Suppressor macrophage treated with lipopolysaccharide for 1 hour (primary cell): ENCODE data around the gene CALY.
A peak's percentile ranks its signal among the peaks of the same experiment; 100 is the strongest.
"Not testable (repeated sequence)": the region's sequence is repeated elsewhere in the genome, so short reads cannot be mapped to it uniquely, and the experiment has no call there.

Experiments
- DNase-seq, 3 donors: peaks; one replicate each; pipeline ENCODE4 v3.0.0-alpha.2; 2020 to 2022

CALY gene, protein sequence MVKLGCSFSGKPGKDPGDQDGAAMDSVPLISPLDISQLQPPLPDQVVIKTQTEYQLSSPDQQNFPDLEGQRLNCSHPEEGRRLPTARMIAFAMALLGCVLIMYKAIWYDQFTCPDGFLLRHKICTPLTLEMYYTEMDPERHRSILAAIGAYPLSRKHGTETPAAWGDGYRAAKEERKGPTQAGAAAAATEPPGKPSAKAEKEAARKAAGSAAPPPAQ

DNA sequence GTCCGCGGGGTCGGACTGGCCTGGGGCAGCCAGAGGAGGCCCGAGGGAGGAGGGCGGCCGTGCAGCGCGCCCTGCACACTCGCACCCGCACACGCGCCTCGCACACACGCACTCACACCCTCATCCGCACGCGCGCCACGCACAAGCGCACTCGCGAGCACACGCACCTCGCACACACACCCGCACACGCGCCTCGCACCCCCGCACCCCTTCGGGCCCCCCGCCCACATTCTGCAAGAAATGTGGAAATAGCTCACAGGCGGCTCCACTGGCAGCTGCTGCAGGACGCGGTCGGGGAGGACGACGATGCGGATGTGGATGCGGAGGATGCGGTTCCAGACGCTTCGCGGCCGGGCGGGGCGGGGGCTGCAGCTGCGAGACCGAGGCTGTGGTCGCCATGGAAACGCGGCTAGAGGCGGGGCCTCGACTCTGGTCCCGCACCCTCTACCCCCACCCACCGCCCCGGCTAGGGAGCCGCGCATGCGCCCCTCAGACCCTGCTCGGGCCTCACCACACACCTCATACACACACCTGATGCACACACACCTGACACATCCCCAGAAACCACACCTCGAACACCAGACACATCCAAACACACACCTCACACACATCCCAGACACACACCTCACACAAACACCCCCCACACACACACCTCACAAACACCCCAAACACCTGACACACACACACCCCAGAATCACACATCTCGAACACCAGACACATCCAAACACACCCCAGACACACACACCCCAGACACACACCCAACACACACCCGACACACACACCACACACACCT is at the start of gene CALY:
Gene CALY, minus strand, starts transcription at position 320 of the 793 bp plus-strand sequence. CDS start 7,907 bp downstream, outside the sequence.
- peak in 2 of 3 donors; percentile 20 to 33 for DNase-seq

DNA sequence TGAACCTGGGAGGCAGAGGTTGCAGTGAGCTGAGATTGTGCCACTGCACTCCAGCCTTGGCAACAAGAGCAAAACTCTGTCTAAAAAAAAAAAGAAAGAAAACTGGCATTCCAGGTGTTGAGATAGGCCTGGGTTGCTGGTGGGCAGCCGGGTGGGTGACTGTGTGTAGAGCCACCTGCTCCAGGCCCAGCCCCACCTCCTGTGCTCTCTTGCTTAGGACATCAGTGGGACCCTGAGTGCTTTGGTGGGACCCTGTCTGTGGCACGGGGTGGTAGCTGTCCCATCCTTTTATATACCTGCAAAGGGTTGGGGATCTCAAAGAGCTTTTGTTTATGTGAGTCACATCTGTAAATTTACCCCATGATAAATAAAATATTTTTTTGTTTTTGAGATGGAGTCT is 48.5 kb upstream of the CALY start:
- no peak for DNase-seq

DNA sequence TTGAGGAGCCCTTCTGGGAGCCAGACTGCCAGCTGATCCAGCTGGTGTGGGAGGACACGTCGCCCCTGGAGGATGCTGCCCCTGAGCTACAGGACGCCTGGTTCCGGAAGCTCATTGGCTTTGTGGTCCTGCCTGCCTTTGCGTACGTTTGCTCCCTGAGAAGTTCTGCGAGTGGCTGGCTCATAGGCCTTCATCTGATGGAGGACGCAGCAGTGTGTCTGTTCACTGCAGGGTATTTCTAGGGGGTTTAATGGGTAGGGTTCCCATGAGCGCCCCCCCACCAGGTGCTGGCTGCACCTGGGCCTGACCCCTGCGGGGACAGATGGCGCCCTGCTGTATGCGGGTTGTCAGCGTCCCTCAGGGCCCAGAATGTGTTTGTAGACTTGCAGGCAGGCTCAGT is 47.4 kb upstream of the CALY start:
- DNase-seq: no peak

DNA sequence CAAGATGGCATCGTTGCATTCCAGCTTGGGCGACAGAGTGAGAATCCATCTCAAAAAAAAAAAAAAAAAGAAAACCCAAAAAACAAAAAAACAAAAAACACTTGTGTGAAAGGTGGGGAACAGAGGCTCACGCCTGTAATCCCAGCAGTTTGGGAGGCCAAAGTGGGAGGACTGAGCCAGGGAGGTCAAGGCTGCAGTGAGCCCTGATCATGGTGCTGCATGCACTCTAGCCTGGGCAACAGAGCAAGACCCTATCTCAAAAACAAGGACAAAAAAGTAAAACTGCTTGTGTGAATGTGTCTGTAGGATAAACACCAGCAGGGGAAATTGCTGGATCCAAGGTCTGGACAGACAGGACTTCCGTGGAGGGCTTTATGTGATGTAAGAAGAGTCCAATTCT is 46.9 kb upstream of the CALY start:
- no peak for DNase-seq

DNA sequence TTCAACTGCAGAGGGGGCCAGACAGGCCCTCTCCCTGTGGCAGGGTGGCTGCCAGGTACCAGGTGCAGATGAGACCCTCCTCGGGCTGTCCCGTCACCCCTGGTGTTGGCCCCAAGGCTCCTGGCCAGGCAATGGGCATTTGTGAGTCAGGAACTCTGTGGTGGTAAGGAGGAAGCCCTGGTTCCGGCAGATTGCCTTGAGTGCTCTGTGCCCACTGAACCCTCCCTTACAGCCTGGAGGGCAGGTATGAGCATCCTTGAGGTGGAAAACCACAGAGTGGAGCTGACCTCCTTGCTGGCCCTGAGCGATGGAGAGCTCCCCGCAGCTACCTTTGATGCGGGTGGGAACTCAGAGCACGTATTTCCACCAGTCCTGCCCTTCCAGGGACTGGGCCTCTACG is 44.3 kb upstream of the CALY start:
- DNase-seq: no peak

DNA sequence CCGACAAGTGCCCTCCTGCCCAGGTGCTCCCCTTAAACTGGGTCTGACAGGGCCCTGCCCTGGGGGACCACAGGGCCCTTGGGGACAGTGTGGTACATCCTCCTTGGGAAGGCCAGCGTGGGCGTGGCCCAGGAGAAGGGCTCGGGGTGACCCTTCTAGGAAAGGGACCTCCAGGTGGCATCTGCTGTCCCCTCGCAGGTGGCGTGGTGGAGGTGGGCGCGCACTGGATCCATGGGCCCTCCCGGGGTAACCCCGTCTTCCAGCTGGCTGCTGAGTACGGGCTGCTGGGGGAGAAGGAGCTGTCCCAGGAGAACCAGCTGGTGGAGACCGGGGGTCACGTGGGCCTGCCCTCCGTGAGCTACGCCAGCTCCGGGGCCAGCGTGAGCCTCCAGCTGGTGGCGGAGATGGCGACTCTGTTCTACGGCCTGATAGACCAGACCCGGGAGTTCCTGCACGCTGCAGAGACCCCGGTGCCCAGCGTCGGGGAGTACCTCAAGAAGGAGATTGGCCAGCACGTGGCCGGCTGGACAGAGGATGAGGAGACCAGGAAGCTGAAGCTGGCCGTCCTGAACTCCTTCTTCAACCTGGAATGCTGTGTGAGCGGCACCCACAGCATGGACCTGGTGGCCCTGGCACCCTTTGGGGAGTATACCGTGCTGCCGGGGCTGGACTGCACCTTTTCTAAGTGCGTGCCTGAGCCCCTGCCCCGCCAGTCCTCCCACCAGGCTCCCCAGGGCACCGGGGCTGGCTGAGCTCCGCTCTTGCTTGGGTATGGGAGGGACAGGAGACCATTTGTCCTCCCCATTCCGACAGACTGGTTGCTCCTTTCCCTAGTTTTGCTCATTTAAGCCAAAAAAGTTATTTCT is 43.3 kb upstream of the CALY start:
- peak in 1 of 3 donors; percentile 42 for DNase-seq

DNA sequence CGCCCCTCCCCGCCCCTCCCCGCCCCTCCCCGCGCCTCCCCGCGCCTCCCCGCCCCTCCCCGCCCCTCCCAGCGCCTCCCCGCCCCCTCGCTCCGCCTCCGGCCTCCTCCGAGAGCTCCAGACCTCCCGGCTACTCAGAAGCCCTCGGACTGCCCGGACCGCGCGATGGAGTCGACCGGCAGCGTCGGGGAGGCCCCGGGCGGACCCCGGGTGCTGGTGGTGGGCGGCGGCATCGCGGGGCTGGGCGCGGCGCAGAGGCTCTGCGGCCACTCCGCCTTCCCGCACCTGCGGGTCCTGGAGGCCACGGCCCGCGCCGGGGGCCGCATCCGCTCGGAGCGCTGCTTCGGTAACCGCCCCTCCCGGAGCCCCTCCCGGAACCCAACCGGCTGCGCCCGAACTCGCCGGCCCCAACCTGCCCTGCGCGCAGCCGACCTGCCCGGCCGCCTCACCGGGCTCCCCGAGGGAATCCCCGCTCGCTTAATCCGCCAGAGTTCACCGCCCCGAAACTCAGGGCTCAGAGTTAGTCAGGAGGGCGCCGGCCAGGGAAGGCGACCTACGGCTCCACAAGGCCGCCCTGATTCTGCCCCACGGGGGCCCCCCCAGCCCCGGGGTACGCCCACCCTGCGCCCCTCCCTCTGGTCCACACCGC is 42.6 kb upstream of the CALY start, which contains the start of gene PAOX:
Gene PAOX, plus strand, starts transcription at position 111 of the 649 bp plus-strand sequence. Its CDS starts 55 bp downstream, at position 166.
- peak; percentile 71 to 91 (median 78) for DNase-seq

DNA sequence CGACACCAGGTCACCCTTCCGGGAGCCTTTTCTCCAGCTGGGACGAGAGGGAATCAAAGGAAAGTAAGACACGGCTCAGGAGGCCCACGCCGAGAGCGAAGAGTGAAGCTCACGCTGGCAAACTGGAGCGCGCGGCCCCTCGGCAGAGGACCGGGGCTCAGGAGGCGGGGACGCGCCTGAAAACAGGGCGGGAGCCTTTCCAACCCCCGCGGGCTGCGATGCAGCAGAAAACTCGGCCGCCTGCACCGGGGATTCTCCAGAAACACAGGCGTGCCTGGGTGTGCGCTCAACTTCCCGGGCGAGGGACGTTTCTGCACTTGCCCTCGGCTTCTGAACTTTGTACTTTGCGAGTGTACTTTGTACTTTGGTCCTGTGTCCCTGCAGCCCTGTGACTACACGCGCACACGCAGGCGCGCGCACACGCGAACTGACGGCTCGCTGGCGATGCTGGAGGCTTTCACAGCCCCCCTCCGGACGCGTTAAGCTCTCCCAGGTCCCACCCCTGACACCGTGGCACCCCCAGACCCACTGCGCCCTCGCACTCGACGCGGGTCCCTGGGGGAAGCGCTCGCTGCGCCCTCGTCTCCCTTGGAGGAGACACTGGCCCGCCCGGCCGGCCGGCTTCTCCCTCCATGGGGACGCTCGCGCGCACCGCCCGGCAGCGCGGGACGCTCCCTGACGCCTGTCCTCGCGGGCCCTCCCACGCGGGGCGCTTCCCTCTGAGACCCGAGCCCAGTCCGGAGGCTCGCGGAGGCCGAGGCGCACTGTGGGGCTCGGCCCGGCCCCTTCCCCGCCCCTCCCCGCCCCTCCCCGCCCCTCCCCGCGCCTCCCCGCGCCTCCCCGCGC is 41.8 kb upstream of the CALY start:
- peak; percentile 87 to 96 (median 92) for DNase-seq

DNA sequence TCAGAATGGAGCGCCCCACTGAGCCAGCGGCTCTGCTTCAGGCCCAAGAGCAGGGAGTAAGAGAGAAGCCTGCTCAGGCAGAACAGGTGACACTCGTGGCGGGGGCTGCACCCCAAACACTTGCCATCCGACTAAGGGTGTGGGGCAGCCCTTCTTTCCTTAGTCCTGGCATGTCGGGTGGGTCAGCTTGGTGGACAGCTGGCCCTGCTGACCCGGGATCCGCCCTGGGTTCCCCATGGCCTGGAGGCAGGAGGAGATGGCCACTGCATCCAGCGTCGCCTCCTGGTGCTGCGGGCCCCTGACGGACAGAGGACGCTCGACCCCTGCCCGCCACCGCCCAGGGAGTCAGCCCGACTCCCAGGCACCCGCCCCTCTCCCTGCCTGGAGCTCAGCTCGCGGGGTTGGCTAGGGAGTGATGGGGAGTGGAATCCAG is 41.1 kb upstream of the CALY start:
- DNase-seq: no peak

DNA sequence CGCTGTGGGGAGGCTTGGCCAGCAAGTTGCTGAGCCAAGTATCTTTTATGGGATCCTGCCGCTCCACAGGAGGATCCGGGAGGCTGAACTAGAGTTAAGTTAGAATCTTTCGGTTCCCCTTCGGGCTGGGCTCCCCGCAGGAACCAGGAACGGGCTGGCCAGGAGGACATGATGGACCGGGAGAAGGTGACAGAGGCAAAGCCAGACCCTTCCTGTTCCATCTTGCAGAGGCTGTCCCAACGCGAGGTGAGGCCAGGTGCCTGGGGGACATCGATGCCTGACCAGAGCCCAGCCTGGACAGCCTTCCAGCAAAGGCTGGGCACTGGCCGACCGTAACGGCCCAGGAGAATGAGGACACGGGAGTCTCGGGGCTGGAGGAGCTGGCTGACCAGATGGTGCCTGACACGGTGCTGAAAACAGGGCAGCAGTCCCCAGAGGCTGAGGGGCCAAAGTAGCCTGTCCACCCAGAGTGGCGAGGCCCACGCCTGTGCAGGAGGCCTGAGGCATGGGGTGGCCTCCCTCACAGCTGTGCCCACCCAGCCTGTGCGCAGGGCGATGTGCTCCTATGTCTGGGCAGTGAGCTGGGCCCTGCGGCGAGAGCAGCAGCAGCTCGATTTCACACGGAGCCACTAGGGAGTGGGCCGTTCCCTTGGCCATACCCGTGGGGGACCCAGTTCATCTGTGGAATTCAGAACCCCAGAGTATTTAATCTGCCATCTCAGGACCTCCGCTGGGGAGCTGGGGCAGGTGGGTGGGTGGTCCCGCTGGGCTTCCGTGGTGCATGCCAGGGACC is 40.5 kb upstream of the CALY start:
- no peak for DNase-seq

DNA sequence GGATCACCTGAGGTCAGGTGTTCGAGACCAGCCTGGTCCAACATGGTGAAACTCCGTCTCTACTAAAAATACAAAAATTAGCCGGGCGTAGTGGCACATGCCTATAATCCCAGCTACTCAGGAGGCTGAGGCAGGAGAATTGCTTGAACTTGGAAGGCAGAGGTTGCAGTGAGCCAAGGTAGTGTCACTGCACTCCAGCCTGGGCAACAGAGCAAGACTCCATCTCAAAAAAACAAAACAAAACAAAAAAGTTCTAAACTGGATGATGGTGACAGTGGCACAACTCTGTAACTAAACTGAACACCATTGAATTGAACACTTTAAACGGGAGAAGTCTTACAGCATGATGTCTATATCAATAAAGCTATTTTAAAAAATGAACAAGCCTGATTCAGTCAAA is 39.5 kb upstream of the CALY start:
- not testable (repeated sequence) for DNase-seq

DNA sequence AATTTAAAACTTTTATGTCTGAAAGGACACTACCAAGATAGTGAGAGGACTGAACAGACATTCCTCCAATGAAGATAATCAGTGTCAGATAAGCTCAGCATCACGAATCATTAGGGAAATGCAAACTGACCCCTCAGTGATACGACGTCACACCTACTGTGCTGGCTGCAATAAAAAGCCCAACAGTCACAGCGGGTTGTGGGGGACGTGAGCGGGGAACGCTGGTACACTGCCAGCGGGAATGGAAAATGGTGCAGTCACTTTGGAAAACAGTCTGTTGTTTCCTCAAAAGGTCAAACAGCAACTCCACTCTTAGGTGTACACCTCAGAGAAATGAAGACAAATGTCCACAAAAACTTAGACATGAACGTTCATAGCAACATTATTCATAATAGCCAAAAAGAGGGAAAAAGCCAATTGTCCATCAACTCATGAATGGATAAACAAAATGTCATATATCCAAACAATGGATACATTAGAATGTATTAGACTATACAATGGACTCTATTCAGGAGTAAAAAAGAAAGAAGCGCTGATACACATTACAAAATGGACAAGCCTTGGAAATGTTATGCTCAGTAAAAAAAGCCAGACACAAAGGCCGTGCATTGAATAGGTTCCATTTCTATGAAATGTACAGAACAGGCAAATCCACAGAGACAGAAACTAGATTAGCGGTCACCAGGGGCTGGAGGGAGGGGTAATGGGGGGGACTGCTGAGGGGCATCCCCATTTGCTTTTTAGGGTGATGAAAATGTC is 38.8 kb upstream of the CALY start:
- DNase-seq: no peak

DNA sequence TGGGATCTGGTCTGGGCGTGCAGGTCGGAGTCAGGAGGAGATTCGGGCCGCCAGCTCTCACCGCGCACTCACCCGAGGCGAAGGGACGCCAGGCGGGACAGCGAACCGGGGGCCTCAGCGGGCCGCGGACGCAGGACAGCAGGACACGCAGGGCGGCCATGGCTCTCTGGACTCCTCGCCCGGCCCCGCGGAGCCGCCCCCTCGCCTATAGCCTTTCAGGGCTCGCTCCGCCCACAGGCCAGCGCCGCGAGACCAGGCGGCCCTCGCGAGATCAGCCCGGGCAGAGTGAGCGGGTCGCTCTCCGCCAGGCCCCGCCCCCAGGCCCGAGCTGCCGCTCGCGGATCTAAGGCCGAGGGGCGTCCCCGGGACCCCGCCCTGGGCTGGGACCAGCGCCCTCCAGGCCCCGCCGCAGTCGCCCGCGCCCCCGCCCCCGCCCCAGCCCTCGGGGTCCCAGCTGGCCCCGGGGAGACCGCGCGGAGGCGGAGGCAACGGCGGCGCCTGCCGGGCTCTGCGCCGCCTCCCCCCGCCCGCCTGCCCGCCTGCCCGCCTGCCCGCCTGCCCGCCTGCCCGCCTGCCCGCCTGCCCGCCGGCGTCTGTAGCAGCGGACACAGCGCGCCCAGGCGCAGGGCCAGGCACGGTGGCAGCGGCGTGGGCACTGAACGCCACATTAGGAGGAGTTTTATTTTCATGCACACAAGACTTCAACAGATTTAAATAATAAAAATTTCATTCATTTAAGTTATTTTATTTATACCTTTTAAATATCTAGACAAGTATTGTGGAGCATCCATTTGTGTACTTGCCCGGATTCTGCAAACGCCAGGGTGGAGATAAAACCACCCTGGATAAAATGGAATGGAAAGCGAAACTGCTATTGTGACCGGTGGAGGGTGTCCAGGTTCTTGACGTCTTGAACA is 36.7 kb upstream of the CALY start, which contains the start of gene ECHS1:
Gene ECHS1, minus strand, starts transcription at position 181 of the 917 bp plus-strand sequence. Its CDS starts 21 bp downstream, at position 160.
- DNase-seq: peak; percentile 96 to 99 (median 99)

DNA sequence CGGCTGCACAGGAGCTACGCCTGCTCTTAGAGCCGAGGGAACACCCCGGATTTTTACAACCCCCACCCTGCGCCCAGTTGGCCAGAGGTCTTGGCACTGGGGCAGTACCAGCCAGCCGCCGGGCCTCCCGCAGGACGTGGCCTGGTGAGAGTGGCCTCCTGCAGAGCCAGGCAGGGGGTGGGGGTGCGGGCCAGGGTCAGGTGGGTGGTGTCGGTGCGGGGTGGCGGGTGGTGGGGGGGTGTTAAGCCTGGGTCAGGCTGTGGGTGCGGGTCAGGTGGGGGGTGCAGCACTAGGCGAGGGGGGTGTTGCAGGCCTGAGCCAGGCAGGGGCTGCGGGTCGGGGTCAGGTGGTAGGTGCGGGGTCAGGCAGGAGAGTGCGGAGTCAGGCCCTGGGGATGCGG is 35.8 kb upstream of the CALY start:
- DNase-seq: no peak

DNA sequence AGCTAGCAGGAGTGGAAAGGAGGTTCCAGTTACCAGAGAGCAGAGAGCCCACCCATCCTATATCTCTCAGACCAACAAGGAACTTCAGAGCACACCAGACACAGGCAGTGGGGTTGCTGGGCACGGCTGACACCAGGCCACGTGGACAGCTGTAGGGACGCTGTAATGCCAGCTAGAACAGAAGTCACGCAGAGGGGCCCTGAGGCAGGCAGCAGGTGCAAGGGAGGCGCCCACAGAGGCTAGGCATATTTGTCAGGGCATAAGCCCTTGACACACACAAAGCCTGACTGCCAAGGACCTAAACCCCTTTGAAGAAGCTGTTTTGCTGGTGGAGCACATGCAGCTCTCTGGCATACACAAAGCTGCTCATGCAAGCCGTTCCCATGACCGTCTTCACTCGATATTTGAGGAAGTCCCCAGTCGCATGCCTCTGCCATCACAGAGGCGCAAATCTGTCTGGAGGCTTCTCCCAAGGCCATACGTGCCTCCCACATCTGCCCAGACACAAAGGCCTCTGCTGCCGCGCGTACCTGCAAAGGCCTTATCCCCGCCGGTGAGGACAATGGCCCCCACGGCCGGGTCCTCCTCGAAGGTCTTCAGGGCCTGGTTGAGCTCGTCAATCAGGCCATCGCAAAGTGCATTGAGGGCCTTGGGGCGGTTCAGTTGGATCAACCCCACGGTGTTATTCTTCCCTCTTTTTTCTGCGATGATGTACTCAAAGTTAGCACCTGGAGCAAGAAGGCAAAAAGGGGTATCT is 33.5 kb upstream of the CALY start:
- DNase-seq: no peak

DNA sequence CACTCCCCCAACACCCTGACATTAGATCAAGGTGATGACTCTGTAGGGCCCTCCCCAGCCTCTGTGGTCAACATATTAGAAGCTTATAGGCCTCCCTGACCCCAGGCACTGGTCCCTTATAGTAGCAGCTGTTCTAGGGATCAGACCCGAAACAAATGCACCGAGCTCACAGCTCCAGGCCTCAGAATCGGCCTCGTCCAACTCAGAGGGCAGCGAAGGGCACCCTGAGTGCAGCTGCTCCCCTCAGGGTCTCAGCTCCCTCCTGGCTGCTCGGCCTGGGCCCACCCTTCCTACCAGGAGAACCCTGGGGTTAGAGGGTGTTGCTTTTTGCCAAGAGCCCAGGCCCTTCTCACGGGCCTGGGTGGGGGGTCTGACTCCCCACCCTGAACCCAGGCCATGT is 31.5 kb upstream of the CALY start:
- DNase-seq: no peak

DNA sequence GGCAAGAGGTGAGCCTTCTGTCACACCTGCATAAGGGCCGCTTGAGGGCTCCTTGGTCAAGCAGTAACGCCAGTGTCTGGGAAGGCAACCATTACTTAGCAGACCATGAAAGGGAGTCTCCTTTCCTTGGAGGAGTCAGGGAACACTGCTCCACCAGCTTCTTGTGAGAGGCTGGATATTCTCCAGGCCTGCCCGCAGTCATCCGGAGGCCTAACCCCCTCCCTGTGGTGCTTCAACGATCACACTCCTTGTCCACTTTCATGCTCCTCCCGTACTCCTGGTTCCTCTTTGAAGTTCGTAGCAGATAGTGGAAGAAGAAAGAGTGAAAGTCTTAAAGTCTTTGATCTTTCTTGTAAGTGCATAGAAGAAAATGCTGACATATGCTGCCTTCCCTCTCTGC is 30.8 kb upstream of the CALY start:
- DNase-seq: not testable (repeated sequence)

DNA sequence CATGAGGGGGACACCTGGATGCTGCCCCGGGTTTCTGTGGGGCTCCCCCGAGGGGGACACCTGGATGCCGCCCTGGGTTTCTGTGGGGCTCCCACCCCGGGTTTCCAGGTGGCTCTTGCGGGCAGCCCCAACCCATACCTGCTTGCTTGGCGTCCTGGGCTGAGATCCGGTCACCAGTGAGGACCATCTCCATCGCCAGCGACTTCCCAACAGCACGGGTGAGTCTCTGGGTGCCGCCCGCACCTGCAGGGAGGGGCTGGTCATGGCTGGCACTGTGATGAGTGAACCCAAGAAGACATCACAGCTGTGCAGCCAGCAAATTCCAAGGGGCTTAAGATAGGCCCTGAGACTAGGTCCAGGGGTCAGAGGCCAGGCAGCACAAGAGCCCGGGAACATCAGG is 30.1 kb upstream of the CALY start:
- DNase-seq: no peak
